ENCODE results near the gene HNRNPLL.

The HNRNPLL gene

GRCh38 chr2:38524580-38524979, 78.1 kb downstream of the HNRNPLL start:
- DNase-seq = no peak

DNA sequence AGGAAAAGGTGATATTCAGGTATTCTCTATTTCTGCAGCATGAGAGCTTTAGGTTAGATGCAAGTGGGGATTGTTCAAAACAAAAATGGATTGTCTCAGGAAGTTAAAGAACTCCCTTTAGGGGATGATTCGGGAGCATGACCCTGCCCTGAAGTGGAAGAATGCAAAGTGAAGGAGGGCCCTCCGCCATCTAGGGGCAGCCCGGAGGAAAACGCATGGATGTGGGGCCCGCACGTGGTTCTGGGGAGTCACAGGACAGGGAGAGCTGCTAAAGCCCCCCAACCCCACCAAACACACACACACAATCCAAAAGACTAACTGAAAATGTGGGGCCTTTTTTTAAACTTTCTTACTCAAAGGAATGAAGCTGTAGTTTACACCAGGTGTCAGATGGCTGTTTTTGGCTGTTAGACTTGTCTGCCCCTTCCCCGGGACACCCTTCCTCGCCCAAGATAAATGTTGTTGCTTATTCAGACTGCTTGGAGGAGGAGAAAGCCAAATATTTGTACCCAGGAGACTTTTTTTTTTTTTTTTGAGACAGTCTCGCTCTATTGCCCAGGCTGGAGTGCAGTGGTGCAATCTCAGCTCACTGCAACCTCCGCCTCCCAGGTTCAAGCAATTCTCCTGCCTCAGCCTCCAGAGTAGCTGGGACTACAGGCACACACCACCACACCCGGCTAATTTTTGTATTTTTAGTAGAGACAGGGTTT, 78.8 kb downstream of the HNRNPLL start:
- no peak for DNase-seq

- DNase-seq = no peak
These were observed 79.9 kb downstream of the HNRNPLL start for GRCh38 chr2:38522754-38523349.

DNA sequence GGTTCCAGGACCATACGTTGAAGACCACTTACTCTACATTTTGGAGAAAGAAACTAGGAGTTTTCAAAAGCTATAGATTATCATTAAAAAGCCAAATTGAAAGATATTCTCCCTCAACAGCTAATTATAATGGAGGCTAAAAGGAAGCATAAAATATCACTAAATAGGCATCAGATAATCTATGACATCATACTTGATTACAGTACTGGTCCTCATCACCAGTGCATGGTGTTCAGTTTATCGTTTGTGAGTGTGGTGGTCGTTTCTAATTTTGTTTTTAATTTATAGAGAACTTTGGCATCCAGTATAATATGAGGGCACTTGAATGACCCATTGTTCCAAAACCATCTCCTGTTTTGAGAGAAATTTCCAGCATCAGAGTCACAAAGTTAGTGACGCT, 80.9 kb downstream of the HNRNPLL start:
- no peak for DNase-seq

GRCh38 chr2:38517284-38517683, 85.4 kb downstream of the HNRNPLL start:
- DNase-seq = no peak

GRCh38 chr2:38516526-38516925, 86.2 kb downstream of the HNRNPLL start:
- DNase-seq = no peak

DNA sequence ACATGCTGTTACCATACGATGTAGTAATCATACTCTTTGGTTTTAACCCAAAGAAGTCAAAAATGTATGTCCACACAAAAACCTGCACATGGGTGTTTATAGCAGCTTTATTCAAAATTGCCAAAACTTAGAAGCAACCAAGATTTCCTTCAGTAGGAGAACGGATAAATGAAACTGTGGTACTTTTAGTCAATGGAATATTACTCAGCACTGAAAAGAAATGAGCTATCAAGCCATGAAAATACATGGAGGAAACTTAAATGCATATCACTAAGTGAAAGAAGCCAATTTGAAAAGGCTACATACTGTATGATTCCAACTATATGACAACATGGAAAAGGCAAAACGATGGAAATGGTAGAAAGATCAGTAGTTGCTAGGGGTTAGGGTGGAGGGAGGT, 86.6 kb downstream of the HNRNPLL start:
- no peak for DNase-seq

- DNase-seq = no peak
These were observed 87.3 kb downstream of the HNRNPLL start for GRCh38 chr2:38515155-38516074.

- DNase-seq = no peak
These were observed 88.0 kb downstream of the HNRNPLL start for GRCh38 chr2:38514603-38515154.

DNA sequence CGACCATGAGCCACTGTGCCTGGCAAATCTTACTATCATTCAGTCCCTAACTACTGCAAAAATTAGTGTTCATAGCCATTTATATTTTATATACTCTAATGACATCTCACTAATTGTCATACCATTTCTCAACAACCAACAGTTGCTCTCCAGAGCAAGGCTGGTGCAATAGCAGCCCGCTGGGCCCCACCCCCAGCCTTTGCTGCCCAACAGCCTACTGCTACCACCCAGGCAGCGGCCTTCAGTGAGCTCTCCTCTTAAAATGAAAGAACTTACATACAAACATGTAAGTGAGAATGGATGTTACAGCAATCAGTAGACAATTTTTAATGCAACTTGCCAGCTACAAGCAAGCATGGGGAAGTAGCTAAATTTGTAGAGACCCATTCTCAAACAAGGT, 90.5 kb downstream of the HNRNPLL start:
- no peak for DNase-seq

Data from activated effector memory CD4-positive, alpha-beta T cell treated with Interleukin-2 at 50 U/mL for 16 hours (primary cell).